PC-3 (cell line): ENCODE results near the gene FBXL4.

Experiments used
- EZH2phosphoT487 ChIP-seq: fragments of 300-600 bp; sonication (generic); IDR thresholded peaks from 2 replicates; pipeline ENCODE4 v1.6.1; 2018; ENCODE audit warnings: mild to moderate bottlenecking, antibody characterized with exemption, low read length, borderline replicate concordance
- TF ChIP-seq, protein P1 (sequence below): fragments of 300-600 bp; sonication (generic); conservative IDR thresholded peaks from 2 replicates; pipeline ENCODE4 v1.5.1; 2017; ENCODE audit warnings: antibody characterized with exemption, low read depth, mild to moderate bottlenecking, low read length

GRCh38 chr6:98984121-98984520, 36.4 kb upstream of the FBXL4 start:
- TF ChIP-seq, protein P1, sequence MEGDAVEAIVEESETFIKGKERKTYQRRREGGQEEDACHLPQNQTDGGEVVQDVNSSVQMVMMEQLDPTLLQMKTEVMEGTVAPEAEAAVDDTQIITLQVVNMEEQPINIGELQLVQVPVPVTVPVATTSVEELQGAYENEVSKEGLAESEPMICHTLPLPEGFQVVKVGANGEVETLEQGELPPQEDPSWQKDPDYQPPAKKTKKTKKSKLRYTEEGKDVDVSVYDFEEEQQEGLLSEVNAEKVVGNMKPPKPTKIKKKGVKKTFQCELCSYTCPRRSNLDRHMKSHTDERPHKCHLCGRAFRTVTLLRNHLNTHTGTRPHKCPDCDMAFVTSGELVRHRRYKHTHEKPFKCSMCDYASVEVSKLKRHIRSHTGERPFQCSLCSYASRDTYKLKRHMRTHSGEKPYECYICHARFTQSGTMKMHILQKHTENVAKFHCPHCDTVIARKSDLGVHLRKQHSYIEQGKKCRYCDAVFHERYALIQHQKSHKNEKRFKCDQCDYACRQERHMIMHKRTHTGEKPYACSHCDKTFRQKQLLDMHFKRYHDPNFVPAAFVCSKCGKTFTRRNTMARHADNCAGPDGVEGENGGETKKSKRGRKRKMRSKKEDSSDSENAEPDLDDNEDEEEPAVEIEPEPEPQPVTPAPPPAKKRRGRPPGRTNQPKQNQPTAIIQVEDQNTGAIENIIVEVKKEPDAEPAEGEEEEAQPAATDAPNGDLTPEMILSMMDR: no peak
- no peak for TF ChIP-seq EZH2phosphoT487
